GM13976 (cell line): Measurements from ENCODE around the gene DUSP15.

Experiments used
- DNase-seq: peaks from one replicate; pipeline ENCODE4 v3.0.0; 2012; ENCODE audit warnings: low spot score
- CTCF ChIP-seq: IDR thresholded peaks from 2 replicates; pipeline ENCODE4 v1.5.1; 2012; ENCODE audit warnings: borderline replicate concordance, mild to moderate bottlenecking; ENCODE audit not compliant: insufficient read depth; ENCODE audit errors: extremely low read depth, missing control alignments, control extremely low read depth
- in situ Hi-C: fragments of 300-500 bp; cut with MboI; formaldehyde crosslinking; loops from one replicate; pipeline ENCODE4 v1.12.0; 2022; ENCODE audit warnings: low sequenced_read_pairs, mixed read lengths, inconsistent platforms; ENCODE audit not compliant: unreplicated experiment

The DUSP15 gene

GRCh38 chr20:31861135-31861384 lies 9.3 kb downstream of the DUSP15 start:
- in situ Hi-C loops, result no loop called here
- DNase-seq, result peak; percentile 54
- no peak for TF ChIP-seq CTCF

GRCh38 chr20:31860390-31861134 lies 9.8 kb downstream of the DUSP15 start:
- peak; percentile 15 for DNase-seq
- no peak for TF ChIP-seq CTCF
- in situ Hi-C loops, result no loop called here

GRCh38 chr20:31859998-31860380 lies 10.3 kb downstream of the DUSP15 start:
- no peak for TF ChIP-seq CTCF
- DNase-seq, result no peak
- in situ Hi-C loops, result loop anchor here (10.0 kb wide), 1 partner anchor 95 kb away; the partner anchor contains the start of gene PDRG1

GRCh38 chr20:31859266-31859997 lies 10.9 kb downstream of the DUSP15 start:
- TF ChIP-seq CTCF, result no peak
- DNase-seq, result no peak
- in situ Hi-C loops, result loop anchor here (10.0 kb wide), 1 partner anchor 95 kb away; the partner anchor contains the start of gene PDRG1

GRCh38 chr20:31858760-31859083 lies 11.6 kb downstream of the DUSP15 start:
- TF ChIP-seq CTCF, result no peak
- peak; percentile 13 for DNase-seq
- in situ Hi-C loops, result loop anchor here (10.0 kb wide), 1 partner anchor 96 kb away; the partner anchor contains the start of gene PDRG1

- in situ Hi-C loops, result loop anchor here (10.0 kb wide), 1 partner anchor 97 kb away; the partner anchor contains the start of gene PDRG1
- peak; percentile 79 for DNase-seq
- no peak for TF ChIP-seq CTCF
These were observed 12.2 kb downstream of the DUSP15 start for GRCh38 chr20:31857861-31858759.
